MM.1S (cell line): ENCODE data around the gene MTSS2.

Experiments
- EZH2 ChIP-seq: fragments of 300-600 bp; sonication (generic); optimal IDR thresholded peaks from 2 replicates; pipeline ENCODE3; 2017; ENCODE audit warnings: low read depth, mild to moderate bottlenecking, antibody characterized with exemption, low read length, mixed read lengths
- EZH2phosphoT487 ChIP-seq: fragments of 300-600 bp; sonication (generic); IDR thresholded peaks from 2 replicates; pipeline ENCODE4 v1.6.1; 2018; ENCODE audit warnings: antibody characterized with exemption, low read length
- TF ChIP-seq, protein P1 (sequence below): fragments of 300-600 bp; sonication (generic); IDR thresholded peaks from 2 replicates; pipeline ENCODE4 v1.5.1; 2016; ENCODE audit warnings: antibody characterized with exemption, low read length, mixed read lengths

DNA sequence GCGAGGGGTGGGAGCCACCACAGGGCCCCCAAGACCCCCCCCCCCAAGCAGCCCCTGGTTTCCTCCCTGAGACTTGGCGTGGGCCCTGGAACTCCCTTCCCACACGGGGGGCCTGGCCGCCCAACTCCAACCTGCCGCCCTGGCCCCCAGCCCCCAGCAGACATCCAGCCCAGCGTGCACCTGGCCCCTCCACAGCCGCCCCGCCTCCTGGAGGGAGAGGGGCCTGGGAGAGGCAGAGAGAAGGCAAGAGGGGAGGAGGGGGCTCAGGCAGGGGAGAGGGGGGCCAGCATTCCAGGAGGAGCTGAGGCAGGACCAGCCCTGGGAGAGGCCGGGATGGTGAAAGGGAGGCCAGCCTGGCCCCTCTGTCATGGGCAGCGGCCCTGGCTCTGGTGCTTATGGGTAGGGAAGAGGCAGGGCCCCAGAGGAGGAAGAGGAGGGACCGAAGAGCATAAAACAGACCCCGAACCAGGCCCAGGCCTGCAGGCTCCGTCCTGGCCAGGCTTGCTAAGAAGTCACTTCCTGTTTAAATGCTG, 22.8 kb downstream of the MTSS2 start:
- TF ChIP-seq, protein P1, sequence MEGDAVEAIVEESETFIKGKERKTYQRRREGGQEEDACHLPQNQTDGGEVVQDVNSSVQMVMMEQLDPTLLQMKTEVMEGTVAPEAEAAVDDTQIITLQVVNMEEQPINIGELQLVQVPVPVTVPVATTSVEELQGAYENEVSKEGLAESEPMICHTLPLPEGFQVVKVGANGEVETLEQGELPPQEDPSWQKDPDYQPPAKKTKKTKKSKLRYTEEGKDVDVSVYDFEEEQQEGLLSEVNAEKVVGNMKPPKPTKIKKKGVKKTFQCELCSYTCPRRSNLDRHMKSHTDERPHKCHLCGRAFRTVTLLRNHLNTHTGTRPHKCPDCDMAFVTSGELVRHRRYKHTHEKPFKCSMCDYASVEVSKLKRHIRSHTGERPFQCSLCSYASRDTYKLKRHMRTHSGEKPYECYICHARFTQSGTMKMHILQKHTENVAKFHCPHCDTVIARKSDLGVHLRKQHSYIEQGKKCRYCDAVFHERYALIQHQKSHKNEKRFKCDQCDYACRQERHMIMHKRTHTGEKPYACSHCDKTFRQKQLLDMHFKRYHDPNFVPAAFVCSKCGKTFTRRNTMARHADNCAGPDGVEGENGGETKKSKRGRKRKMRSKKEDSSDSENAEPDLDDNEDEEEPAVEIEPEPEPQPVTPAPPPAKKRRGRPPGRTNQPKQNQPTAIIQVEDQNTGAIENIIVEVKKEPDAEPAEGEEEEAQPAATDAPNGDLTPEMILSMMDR: no peak
- TF ChIP-seq EZH2phosphoT487 (no peak), EZH2 (no peak)
